Neural cell (in vitro differentiated cells): Measurements from ENCODE around the gene CDH9. TPM values are rescaled to one million over a fixed set of nuclear protein-coding genes. Genes with fewer than 3 reads are reported as not detected.

ENCODE experiments used
- H2AFZ ChIP-seq: fragments of 200-600, 300-800 bp; sonication (generic), shearing (Covaris generic); 2 replicates; pipeline ENCODE4 v1.6.0; 2014; ENCODE audit warnings: low read depth, mild to moderate bottlenecking, antibody characterized with exemption, low read length, moderate library complexity
- H3F3A ChIP-seq: fragments of 200-600 bp; shearing (Covaris generic); 2 replicates; pipeline ENCODE4 v1.6.1; 2016; ENCODE audit warnings: mild to moderate bottlenecking, moderate library complexity, mixed read lengths, antibody characterized with exemption, low read length; ENCODE audit not compliant: insufficient read depth, poor library complexity, severe bottlenecking
- H3K27ac ChIP-seq: fragments of 200-600, 300-800 bp; sonication (generic), shearing (Covaris generic); 2 replicates; pipeline ENCODE4 v1.5.1; 2014; ENCODE audit warnings: mild to moderate bottlenecking, low read length, moderate library complexity
- H3K27me3 ChIP-seq: fragments of 300-800, 200-600 bp; sonication (generic), shearing (Covaris generic); 2 replicates; pipeline ENCODE4 v1.6.0; 2014; ENCODE audit warnings: mild to moderate bottlenecking, low read depth, low read length, moderate library complexity; ENCODE audit not compliant: insufficient read depth
- H3K36me3 ChIP-seq: fragments of 300-800, 200-600 bp; sonication (generic), shearing (Covaris generic); 2 replicates; pipeline ENCODE4 v1.5.1; 2014; ENCODE audit warnings: mild to moderate bottlenecking, antibody characterized with exemption, low read length, moderate library complexity; ENCODE audit not compliant: insufficient read depth
- H3K4me2 ChIP-seq: fragments of 300-800, 200-600 bp; sonication (generic), shearing (Covaris generic); 2 replicates; pipeline ENCODE4 v1.6.0; 2014; ENCODE audit warnings: mild to moderate bottlenecking, low read length
- H3K4me3 ChIP-seq: fragments of 300-800, 200-600 bp; sonication (generic), shearing (Covaris generic); 2 replicates; pipeline ENCODE4 v1.5.1; 2014; ENCODE audit warnings: mild to moderate bottlenecking, low read length, moderate library complexity
- H3K79me2 ChIP-seq: fragments of 200-600 bp; shearing (Covaris generic); replicated peaks from 2 replicates; pipeline ENCODE4 v1.6.0; 2014; ENCODE audit warnings: mild to moderate bottlenecking, low read length, moderate library complexity; ENCODE audit not compliant: insufficient read depth
- H3K9ac ChIP-seq: fragments of 300-800, 200-600 bp; sonication (generic), shearing (Covaris generic); 2 replicates; pipeline ENCODE4 v1.6.1; 2016; ENCODE audit warnings: mild to moderate bottlenecking, low read length, mixed read lengths
- H3K9me2 ChIP-seq: fragments of 200-600 bp; shearing (Covaris generic); 2 replicates; pipeline ENCODE4 v1.6.1; 2016; ENCODE audit warnings: mild to moderate bottlenecking, low read length, mixed read lengths; ENCODE audit not compliant: insufficient read depth
- H3K9me3 ChIP-seq: fragments of 200-600, 300-800 bp; sonication (generic), shearing (Covaris generic); 2 replicates; pipeline ENCODE4 v1.6.1; 2016; ENCODE audit warnings: mild to moderate bottlenecking, mixed run types, low read length, moderate library complexity, mixed read lengths
- H4K20me1 ChIP-seq: fragments of 200-600 bp; shearing (Covaris generic); 2 replicates; pipeline ENCODE4 v1.6.1; 2016; ENCODE audit warnings: mild to moderate bottlenecking, mixed run types; ENCODE audit not compliant: insufficient read depth
- CTCF ChIP-seq: fragments of 450-650 bp; IDR thresholded peaks from 2 replicates; pipeline ENCODE4 v1.5.1; 2014; ENCODE audit warnings: antibody characterized with exemption, mild to moderate bottlenecking, moderate library complexity; ENCODE audit not compliant: poor library complexity, severe bottlenecking
- EP300 ChIP-seq: fragments of 450-650 bp; conservative IDR thresholded peaks from 2 replicates; pipeline ENCODE4 v1.6.1; 2014; ENCODE audit warnings: antibody characterized with exemption, mild to moderate bottlenecking, moderate library complexity; ENCODE audit not compliant: poor library complexity, severe bottlenecking
- EZH2 ChIP-seq: fragments of 200-600, 300-800 bp; shearing (Covaris generic), sonication (generic); IDR thresholded peaks from 2 replicates; pipeline ENCODE4 v1.6.1; 2014; ENCODE audit warnings: antibody characterized with exemption, low read length, borderline replicate concordance, mild to moderate bottlenecking; ENCODE audit not compliant: insufficient read depth, poor library complexity, severe bottlenecking
- MXI1 ChIP-seq: fragments of 450-650 bp; conservative IDR thresholded peaks from 2 replicates; pipeline ENCODE4 v1.6.1; 2014; ENCODE audit warnings: antibody characterized with exemption, mild to moderate bottlenecking; ENCODE audit not compliant: poor library complexity, severe bottlenecking
- POLR2AphosphoS5 ChIP-seq: IDR thresholded peaks from 2 replicates; pipeline ENCODE4 v1.6.1; 2012
- RAD21 ChIP-seq: fragments of 450-650 bp; conservative IDR thresholded peaks from 2 replicates; pipeline ENCODE4 v1.6.1; 2014; ENCODE audit warnings: antibody characterized with exemption, mild to moderate bottlenecking, moderate library complexity
- REST ChIP-seq: IDR thresholded peaks from 2 replicates; pipeline ENCODE4 v1.6.1; 2012; ENCODE audit warnings: borderline replicate concordance
- SMC3 ChIP-seq: fragments of 450-650 bp; conservative IDR thresholded peaks from 2 replicates; pipeline ENCODE4 v1.6.1; 2014; ENCODE audit warnings: antibody characterized with exemption, mild to moderate bottlenecking, moderate library complexity; ENCODE audit not compliant: poor library complexity
- TAF1 ChIP-seq: IDR thresholded peaks from 2 replicates; pipeline ENCODE4 v1.6.1; 2012; ENCODE audit warnings: low read depth
- polyA plus RNA-seq: library from polyadenylated mRNA; depleted of rRNA; stranded (reverse); fragments of >200 nt; gene quantifications from 2 replicates; pipeline ENCODE4 v1.2.3, GENCODE V29; 2014

Gene CDH9
- polyA plus RNA-seq, 1 donor from 2014 or later: 1.7 TPM

GRCh38 chr5:27083449-27084415 is 45.3 kb upstream of the CDH9 start:
- no peak for TF ChIP-seq EP300
- no peak for TF ChIP-seq MXI1
- no peak for TF ChIP-seq TAF1
- no peak for TF ChIP-seq POLR2AphosphoS5
- no peak for TF ChIP-seq SMC3
- no peak for TF ChIP-seq RAD21
- TF ChIP-seq CTCF: no peak
- no peak for TF ChIP-seq REST
- no peak for TF ChIP-seq EZH2
- no peak overlapping the region for H3K9ac ChIP-seq
- H3K79me2 ChIP-seq: no peaks in the 10 kb centered on the region
- H3K27me3 ChIP-seq: no peaks in the 10 kb centered on the region
- H3K4me2 ChIP-seq: no peak overlapping the region
- H3F3A ChIP-seq: no peaks in the 10 kb centered on the region
- no peaks in the 10 kb centered on the region for H3K9me2 ChIP-seq
- no peak overlapping the region for H3K27ac ChIP-seq
- no peak overlapping the region for H2AFZ ChIP-seq
- no peak overlapping the region for H3K4me3 ChIP-seq
- no peaks in the 10 kb centered on the region for H4K20me1 ChIP-seq
- no peaks in the 10 kb centered on the region for H3K9me3 ChIP-seq
- no peaks in the 10 kb centered on the region for H3K36me3 ChIP-seq

- H3K79me2 ChIP-seq: no peaks in the 10 kb centered on the region
- no peaks in the 10 kb centered on the region for H3K36me3 ChIP-seq
- no peaks in the 10 kb centered on the region for H3K27me3 ChIP-seq
- H3K9ac ChIP-seq: no peak overlapping the region
- H3K9me2 ChIP-seq: no peaks in the 10 kb centered on the region
- no peaks in the 10 kb centered on the region for H3K9me3 ChIP-seq
- no peak overlapping the region for H3K4me2 ChIP-seq
- TF ChIP-seq CTCF: no peak
- H4K20me1 ChIP-seq: no peaks in the 10 kb centered on the region
- H3F3A ChIP-seq: no peaks in the 10 kb centered on the region
- H2AFZ ChIP-seq: no peak overlapping the region
- no peak overlapping the region for H3K27ac ChIP-seq
- no peak overlapping the region for H3K4me3 ChIP-seq
These were observed 41.8 kb upstream of the CDH9 start for GRCh38 chr5:27080147-27080546.
